Measurements from ENCODE around the gene TMBIM4. TPM values are rescaled to one million over a fixed set of nuclear protein-coding genes. Genes with fewer than 3 reads are reported as not detected.

The TMBIM4 gene
- total and polyA plus RNA-seq, 4 donors: 124 to 236 (median 169) TPM

- no peak for ATAC-seq (ENCODE audit: insufficient read depth, low FRiP score)
- no peak overlapping the region for H3K27ac ChIP-seq (ENCODE audit: low read depth in 1 of 2, low read length in 1 of 2)
- no peak for TF ChIP-seq CTCF (IDR thresholded peaks at IDR 0.05; ENCODE audit: control extremely low read depth, extremely low read depth)
Observed at GRCh38 chr12:66210840-66211239, 41.0 kb upstream of the TMBIM4 start.

GRCh38 chr12:66206141-66206540, 36.3 kb upstream of the TMBIM4 start:
- no peak for DNase-seq
- ATAC-seq (ENCODE audit: insufficient read depth, low FRiP score): no peak
- H3K36me3 ChIP-seq (ENCODE audit: control insufficient read depth in 4 of 4, insufficient read depth in 4 of 4, low read length in 4 of 4): peaks cover 0 to 4% (median 3%) of the 10 kb centered on the region in 4 donors
- H3K4me1 ChIP-seq (ENCODE audit: control insufficient read depth in 5 of 5, insufficient read depth in 5 of 5, low read length in 5 of 5): no peaks in the 10 kb centered on the region
- no peaks in the 10 kb centered on the region for H3K27me3 ChIP-seq (ENCODE audit: control insufficient read depth in 3 of 3, insufficient read depth in 3 of 3, low read length in 2 of 3)
- no peak for TF ChIP-seq CTCF (IDR thresholded peaks at IDR 0.05; ENCODE audit: control extremely low read depth, extremely low read depth)
- no peak overlapping the region for H3K27ac ChIP-seq (ENCODE audit: low read depth in 1 of 2, low read length in 1 of 2)
- WGBS, 2 donors: 88 to 91% methylated on average over 1 of the region's 1 CpG
- H3K4me3 ChIP-seq: no peak overlapping the region
- no peaks in the 10 kb centered on the region for H3K9me3 ChIP-seq (ENCODE audit: control insufficient read depth in 4 of 4, insufficient read depth in 3 of 4, low read length in 3 of 4)
- H3K9ac ChIP-seq (ENCODE audit: insufficient read depth in 1 of 2, low read length in 2 of 2): no peak overlapping the region

More at GRCh38 chr12:66210840-66211239, 41.0 kb upstream of the TMBIM4 start:
- Histone ChIP-seq H3K27me3 (ENCODE audit: control insufficient read depth in 3 of 3, insufficient read depth in 3 of 3, low read length in 2 of 3) (no peaks in the 10 kb centered on the region), H3K9ac (ENCODE audit: insufficient read depth in 1 of 2, low read length in 2 of 2) (no peak overlapping the region), H3K4me1 (ENCODE audit: control insufficient read depth in 5 of 5, insufficient read depth in 5 of 5, low read length in 5 of 5) (no peaks in the 10 kb centered on the region), H3K9me3 (ENCODE audit: control insufficient read depth in 4 of 4, insufficient read depth in 3 of 4, low read length in 3 of 4) (no peaks in the 10 kb centered on the region), H3K4me3 (no peak overlapping the region), H3K36me3 (ENCODE audit: control insufficient read depth in 4 of 4, insufficient read depth in 4 of 4, low read length in 4 of 4) (peaks cover 2 to 12% (median 7%) of the 10 kb centered on the region in 4 donors)
- DNase-seq: no peak

GRCh38 chr12:66203820-66204219, 34.0 kb upstream of the TMBIM4 start:
- H3K4me1 ChIP-seq (ENCODE audit: control insufficient read depth in 5 of 5, insufficient read depth in 5 of 5, low read length in 5 of 5): peaks cover 0 to 3% (median 0%) of the 10 kb centered on the region in 5 donors
- H3K9ac ChIP-seq (ENCODE audit: insufficient read depth in 1 of 2, low read length in 2 of 2): no peak overlapping the region
- H3K27ac ChIP-seq (ENCODE audit: low read depth in 1 of 2, low read length in 1 of 2): no peak overlapping the region
- H3K36me3 ChIP-seq (ENCODE audit: control insufficient read depth in 4 of 4, insufficient read depth in 4 of 4, low read length in 4 of 4): peaks cover 0 to 4% (median 0%) of the 10 kb centered on the region in 4 donors
- no peak for TF ChIP-seq CTCF (IDR thresholded peaks at IDR 0.05; ENCODE audit: control extremely low read depth, extremely low read depth)
- H3K4me3 ChIP-seq: no peak overlapping the region
- H3K27me3 ChIP-seq (ENCODE audit: control insufficient read depth in 3 of 3, insufficient read depth in 3 of 3, low read length in 2 of 3): no peaks in the 10 kb centered on the region
- no peak for DNase-seq
- H3K9me3 ChIP-seq (ENCODE audit: control insufficient read depth in 4 of 4, insufficient read depth in 3 of 4, low read length in 3 of 4): peaks cover 0 to 5% (median under 1%) of the 10 kb centered on the region in 4 donors
- no peak for ATAC-seq (ENCODE audit: insufficient read depth, low FRiP score)
- 77 to 89% methylated on average over 4 of the region's 4 CpGs for WGBS, 2 donors

Data from lung (tissue), 12 donors.